WTC11 (cell line): ENCODE data around the gene CEBPB. TPM values are rescaled to one million over a fixed set of nuclear protein-coding genes. Genes with fewer than 3 reads are reported as not detected.

Source experiments
- ATAC-seq: fragments of 200-7000 bp; cut with Tn5 transposase; 2 replicates; pipeline ENCODE4 v1.10.0; 2021; ENCODE audit warnings: mild to moderate bottlenecking, moderate library complexity
- CTCF ChIA-PET: fragments of 300-600 bp; sonication (Branson Sonifier 250); formaldehyde crosslinking; loops from one replicate; lab custom pipeline; 2021; ENCODE audit warnings: antibody characterized with exemption; lab: Charles Lee
- POLR2A ChIA-PET: fragments of 350-600 bp; sonication (Branson Sonifier 250); formaldehyde crosslinking; loops from one replicate; lab custom pipeline; 2021; ENCODE audit warnings: antibody characterized with exemption; lab: Charles Lee
- DNase-seq: peaks from one replicate; pipeline ENCODE4 v3.0.0; 2021; ENCODE audit warnings: low spot score
- H3K27ac Mint-ChIP-seq: 2 replicates; pipeline ENCODE4 v1.8.0; 2021; ENCODE audit warnings: mixed read lengths
- H3K27me3 Mint-ChIP-seq: 2 replicates; pipeline ENCODE4 v1.8.0; 2021; ENCODE audit warnings: low read depth, mild to moderate bottlenecking, moderate library complexity, mixed read lengths
- H3K36me3 Mint-ChIP-seq: 2 replicates; pipeline ENCODE4 v1.8.0; 2021; ENCODE audit warnings: mixed read lengths
- H3K4me1 Mint-ChIP-seq: 2 replicates; pipeline ENCODE4 v1.8.0; 2022; ENCODE audit warnings: mixed read lengths
- H3K4me3 Mint-ChIP-seq: 2 replicates; pipeline ENCODE4 v1.8.0; 2021; ENCODE audit warnings: mild to moderate bottlenecking, moderate library complexity, mixed read lengths
- H3K9me3 Mint-ChIP-seq: 2 replicates; pipeline ENCODE4 v1.8.0; 2021; ENCODE audit warnings: mixed read lengths
- EMX1 ChIP-seq: fragments of 250-450 bp; sonication (Bioruptor Pico); IDR thresholded peaks from 2 replicates; pipeline ENCODE4 v1.8.0; 2021; ENCODE audit warnings: mild to moderate bottlenecking
- GABPB1 ChIP-seq: sonication (generic); formaldehyde crosslinking; IDR thresholded peaks from 2 replicates; pipeline ENCODE4 v1.8.1; 2023; ENCODE audit warnings: mild to moderate bottlenecking, missing genetic modification reagents
- NR3C1 ChIP-seq: sonication (generic); formaldehyde crosslinking; conservative IDR thresholded peaks from 2 replicates; pipeline ENCODE4 v1.8.1; 2023; ENCODE audit warnings: low read depth, mild to moderate bottlenecking, missing genetic modification reagents
- RORB ChIP-seq: fragments of 250-450 bp; sonication (Bioruptor Pico); IDR thresholded peaks from 2 replicates; pipeline ENCODE4 v1.9.0; 2021; ENCODE audit warnings: mild to moderate bottlenecking
- SOX15 ChIP-seq: fragments of 250-450 bp; sonication (Bioruptor Pico); IDR thresholded peaks from 2 replicates; pipeline ENCODE4 v1.9.0; 2021; ENCODE audit warnings: mild to moderate bottlenecking
- SP1 ChIP-seq: sonication (generic); formaldehyde crosslinking; conservative IDR thresholded peaks from 2 replicates; pipeline ENCODE4 v1.8.1; 2022; ENCODE audit warnings: missing genetic modification reagents
- TEAD4 ChIP-seq: sonication (generic); formaldehyde crosslinking; IDR thresholded peaks from 2 replicates; pipeline ENCODE4 v1.8.0; 2022; ENCODE audit warnings: mild to moderate bottlenecking, missing genetic modification reagents
- TP53 ChIP-seq: sonication (generic); formaldehyde crosslinking; IDR thresholded peaks from 2 replicates; pipeline ENCODE4 v1.8.1; 2023; ENCODE audit warnings: mild to moderate bottlenecking, missing genetic modification reagents
- ZBTB21 ChIP-seq: sonication (generic); formaldehyde crosslinking; IDR thresholded peaks from 2 replicates; pipeline ENCODE4 v1.8.1; 2023; ENCODE audit warnings: mild to moderate bottlenecking, missing genetic modification reagents, borderline replicate concordance
- ZNF232 ChIP-seq: sonication (generic); formaldehyde crosslinking; IDR thresholded peaks from 2 replicates; pipeline ENCODE4 v1.8.0; 2022; ENCODE audit warnings: mild to moderate bottlenecking, missing genetic modification reagents
- total RNA-seq: library from RNA; stranded (reverse); gene quantifications from 3 replicates; pipeline ENCODE4 v1.2.3, GENCODE V29; 2021
- TF ChIP-seq, protein P1 (sequence below): sonication (generic); formaldehyde crosslinking; conservative IDR thresholded peaks from 2 replicates; pipeline ENCODE4 v1.8.1; 2022; ENCODE audit warnings: mild to moderate bottlenecking, missing genetic modification reagents
- TF ChIP-seq, protein P2 (sequence below): fragments of 250-450 bp; sonication (Bioruptor Pico); IDR thresholded peaks from 2 replicates; pipeline ENCODE4 v1.9.0; 2021; ENCODE audit warnings: mild to moderate bottlenecking
- TF ChIP-seq, protein P3 (sequence below): sonication (generic); formaldehyde crosslinking; IDR thresholded peaks from 2 replicates; pipeline ENCODE4 v1.8.1; 2023; ENCODE audit warnings: mild to moderate bottlenecking, missing genetic modification reagents, moderate library complexity
- TF ChIP-seq, protein P4 (sequence below): sonication (generic); formaldehyde crosslinking; IDR thresholded peaks from 2 replicates; pipeline ENCODE4 v1.8.0; 2023; ENCODE audit warnings: missing genetic modification reagents, mild to moderate bottlenecking, borderline replicate concordance
- TF ChIP-seq, protein P5 (sequence below): fragments of 250-450 bp; sonication (Bioruptor Pico); IDR thresholded peaks from 2 replicates; pipeline ENCODE4 v2.1.2; 2022; ENCODE audit warnings: mild to moderate bottlenecking, moderate library complexity
- TF ChIP-seq, protein P6 (sequence below): sonication (generic); formaldehyde crosslinking; IDR thresholded peaks from 2 replicates; pipeline ENCODE4 v1.8.0; 2022; ENCODE audit warnings: mild to moderate bottlenecking, missing genetic modification reagents
- TF ChIP-seq, protein P7 (sequence below): sonication (generic); formaldehyde crosslinking; IDR thresholded peaks from 2 replicates; pipeline ENCODE4 v1.8.1; 2022; ENCODE audit warnings: mild to moderate bottlenecking, moderate library complexity, missing genetic modification reagents

The CEBPB gene
- total RNA-seq, 1 experiment from 2014 or later: 29.1 TPM

DNA sequence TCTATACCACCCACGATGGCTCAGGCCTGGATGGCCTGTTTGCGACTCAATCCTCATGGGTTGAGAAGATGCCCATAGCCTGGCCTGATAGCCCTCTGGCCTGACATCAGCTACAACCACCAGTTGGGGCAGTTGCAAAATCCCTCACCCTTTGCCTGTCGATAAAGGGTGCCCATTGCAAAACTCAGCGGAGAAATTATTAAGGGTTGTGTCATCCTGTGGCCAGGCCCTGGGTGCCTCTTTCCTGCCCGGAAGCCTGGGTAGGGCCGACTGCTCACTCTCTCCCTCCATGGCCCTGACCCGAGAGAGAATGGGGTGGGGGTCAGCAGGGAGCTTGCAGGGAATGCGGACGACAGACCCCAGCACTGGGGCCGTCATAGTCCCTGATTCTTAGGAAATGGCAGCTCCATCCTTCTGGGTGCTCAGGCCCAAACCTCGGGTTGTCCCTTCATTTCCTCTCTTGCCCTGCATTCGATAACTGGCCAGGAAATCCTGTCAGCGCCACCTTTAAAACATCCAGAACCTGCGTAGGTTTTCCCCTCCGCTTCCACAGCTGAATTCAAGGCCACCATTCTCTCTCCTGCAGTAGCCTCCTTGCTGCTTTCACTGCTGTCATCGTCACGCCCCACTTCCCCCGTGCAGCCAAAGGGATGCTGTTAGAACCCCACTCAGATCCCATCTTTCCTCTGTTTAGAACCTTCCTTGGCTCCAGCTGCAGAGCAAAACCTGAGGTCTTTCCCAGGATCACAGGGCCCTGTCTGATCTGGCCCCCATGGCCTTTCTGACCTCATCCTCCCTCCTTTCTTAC, 31.1 kb downstream of the CEBPB start:
- Mint-ChIP-seq H3K9me3 (peaks cover 5% of the 10 kb centered on the region; the same call in 1 of the 2 replicates), H3K4me3 (no peak overlapping the region), H3K27ac (no peak overlapping the region), H3K27me3 (peaks cover 2% of the 10 kb centered on the region; the same call in 1 of the 2 replicates), H3K36me3 (no peaks in the 10 kb centered on the region), H3K4me1 (peaks cover 2% of the 10 kb centered on the region; the same call in 1 of the 2 replicates)
- POLR2A ChIA-PET: no interaction called here
- ATAC-seq: no peak
- TF ChIP-seq GABPB1 (peak; percentile 14; the same call in 1 of the 2 replicates), EMX1 (CRISPR knock-in tag) (no peak), SOX15 (CRISPR knock-in tag) (no peak)
- CTCF ChIA-PET: interaction anchor here (1.5 kb wide), 1 partner anchor 63 kb away, joined by 3 read pairs; no protein-coding TSS in a partner anchor
- no peak for DNase-seq

DNA sequence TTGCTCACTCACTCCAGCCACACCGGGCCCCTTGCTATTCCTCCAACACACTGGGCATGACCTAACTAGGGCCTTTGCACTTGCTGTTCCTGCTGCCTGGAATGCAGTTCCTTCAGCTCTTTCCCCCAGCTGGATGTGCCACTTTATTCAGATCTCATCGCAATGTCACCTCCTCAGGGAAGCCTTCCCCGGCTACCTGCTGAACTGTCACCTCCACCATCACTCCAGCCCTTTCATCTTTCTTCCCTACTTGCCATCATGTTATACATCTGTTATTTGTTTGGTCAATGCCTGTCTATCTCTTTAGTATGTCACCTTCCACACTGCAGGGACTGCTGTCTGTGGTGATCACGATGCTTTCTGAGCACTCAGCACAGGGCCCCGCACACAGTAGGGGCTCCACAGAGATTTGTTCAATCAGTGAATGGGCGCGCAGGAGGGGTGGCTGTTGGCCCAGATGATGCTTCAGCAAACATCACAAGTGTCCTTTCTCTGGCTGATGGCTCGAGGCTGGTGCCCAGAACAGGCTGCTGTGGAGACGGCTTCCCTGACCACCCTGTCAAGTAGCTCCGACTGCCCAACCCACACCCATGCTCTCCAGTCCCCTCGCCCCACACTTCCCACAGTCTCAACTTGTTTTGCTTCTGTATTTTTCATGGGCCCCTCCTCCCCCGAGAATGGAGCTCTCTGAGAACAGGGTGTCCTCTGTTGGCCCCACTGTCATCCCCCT, 31.8 kb downstream of the CEBPB start:
- no peak for DNase-seq
- ChIA-PET POLR2A (no interaction called here), CTCF (interaction anchor here (1.5 kb wide), 1 partner anchor 63 kb away, joined by 3 read pairs; no protein-coding TSS in a partner anchor)
- H3K27me3 Mint-ChIP-seq: no peaks in the 10 kb centered on the region
- no peaks in the 10 kb centered on the region for H3K4me1 Mint-ChIP-seq
- ATAC-seq: no peak
- peaks cover 5% of the 10 kb centered on the region; the same call in 1 of the 2 replicates for H3K9me3 Mint-ChIP-seq
- H3K27ac Mint-ChIP-seq: no peak overlapping the region
- H3K4me3 Mint-ChIP-seq: no peak overlapping the region
- no peak for TF ChIP-seq RORB (CRISPR knock-in tag)
- no peak for TF ChIP-seq NR3C1 (CRISPR knock-in tag)
- no peak for TF ChIP-seq TP53
- TF ChIP-seq, protein P1, sequence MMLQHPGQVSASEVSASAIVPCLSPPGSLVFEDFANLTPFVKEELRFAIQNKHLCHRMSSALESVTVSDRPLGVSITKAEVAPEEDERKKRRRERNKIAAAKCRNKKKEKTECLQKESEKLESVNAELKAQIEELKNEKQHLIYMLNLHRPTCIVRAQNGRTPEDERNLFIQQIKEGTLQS: no peak
- TF ChIP-seq, protein P2, sequence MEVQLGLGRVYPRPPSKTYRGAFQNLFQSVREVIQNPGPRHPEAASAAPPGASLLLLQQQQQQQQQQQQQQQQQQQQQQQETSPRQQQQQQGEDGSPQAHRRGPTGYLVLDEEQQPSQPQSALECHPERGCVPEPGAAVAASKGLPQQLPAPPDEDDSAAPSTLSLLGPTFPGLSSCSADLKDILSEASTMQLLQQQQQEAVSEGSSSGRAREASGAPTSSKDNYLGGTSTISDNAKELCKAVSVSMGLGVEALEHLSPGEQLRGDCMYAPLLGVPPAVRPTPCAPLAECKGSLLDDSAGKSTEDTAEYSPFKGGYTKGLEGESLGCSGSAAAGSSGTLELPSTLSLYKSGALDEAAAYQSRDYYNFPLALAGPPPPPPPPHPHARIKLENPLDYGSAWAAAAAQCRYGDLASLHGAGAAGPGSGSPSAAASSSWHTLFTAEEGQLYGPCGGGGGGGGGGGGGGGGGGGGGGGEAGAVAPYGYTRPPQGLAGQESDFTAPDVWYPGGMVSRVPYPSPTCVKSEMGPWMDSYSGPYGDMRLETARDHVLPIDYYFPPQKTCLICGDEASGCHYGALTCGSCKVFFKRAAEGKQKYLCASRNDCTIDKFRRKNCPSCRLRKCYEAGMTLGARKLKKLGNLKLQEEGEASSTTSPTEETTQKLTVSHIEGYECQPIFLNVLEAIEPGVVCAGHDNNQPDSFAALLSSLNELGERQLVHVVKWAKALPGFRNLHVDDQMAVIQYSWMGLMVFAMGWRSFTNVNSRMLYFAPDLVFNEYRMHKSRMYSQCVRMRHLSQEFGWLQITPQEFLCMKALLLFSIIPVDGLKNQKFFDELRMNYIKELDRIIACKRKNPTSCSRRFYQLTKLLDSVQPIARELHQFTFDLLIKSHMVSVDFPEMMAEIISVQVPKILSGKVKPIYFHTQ: no peak
- no peak for TF ChIP-seq SP1 (CRISPR knock-in tag)
- TF ChIP-seq, protein P3, sequence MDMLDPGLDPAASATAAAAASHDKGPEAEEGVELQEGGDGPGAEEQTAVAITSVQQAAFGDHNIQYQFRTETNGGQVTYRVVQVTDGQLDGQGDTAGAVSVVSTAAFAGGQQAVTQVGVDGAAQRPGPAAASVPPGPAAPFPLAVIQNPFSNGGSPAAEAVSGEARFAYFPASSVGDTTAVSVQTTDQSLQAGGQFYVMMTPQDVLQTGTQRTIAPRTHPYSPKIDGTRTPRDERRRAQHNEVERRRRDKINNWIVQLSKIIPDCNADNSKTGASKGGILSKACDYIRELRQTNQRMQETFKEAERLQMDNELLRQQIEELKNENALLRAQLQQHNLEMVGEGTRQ (CRISPR knock-in tag): no peak
- TF ChIP-seq, all 79 proteins: peak for 0
- H3K36me3 Mint-ChIP-seq: no peaks in the 10 kb centered on the region

DNA sequence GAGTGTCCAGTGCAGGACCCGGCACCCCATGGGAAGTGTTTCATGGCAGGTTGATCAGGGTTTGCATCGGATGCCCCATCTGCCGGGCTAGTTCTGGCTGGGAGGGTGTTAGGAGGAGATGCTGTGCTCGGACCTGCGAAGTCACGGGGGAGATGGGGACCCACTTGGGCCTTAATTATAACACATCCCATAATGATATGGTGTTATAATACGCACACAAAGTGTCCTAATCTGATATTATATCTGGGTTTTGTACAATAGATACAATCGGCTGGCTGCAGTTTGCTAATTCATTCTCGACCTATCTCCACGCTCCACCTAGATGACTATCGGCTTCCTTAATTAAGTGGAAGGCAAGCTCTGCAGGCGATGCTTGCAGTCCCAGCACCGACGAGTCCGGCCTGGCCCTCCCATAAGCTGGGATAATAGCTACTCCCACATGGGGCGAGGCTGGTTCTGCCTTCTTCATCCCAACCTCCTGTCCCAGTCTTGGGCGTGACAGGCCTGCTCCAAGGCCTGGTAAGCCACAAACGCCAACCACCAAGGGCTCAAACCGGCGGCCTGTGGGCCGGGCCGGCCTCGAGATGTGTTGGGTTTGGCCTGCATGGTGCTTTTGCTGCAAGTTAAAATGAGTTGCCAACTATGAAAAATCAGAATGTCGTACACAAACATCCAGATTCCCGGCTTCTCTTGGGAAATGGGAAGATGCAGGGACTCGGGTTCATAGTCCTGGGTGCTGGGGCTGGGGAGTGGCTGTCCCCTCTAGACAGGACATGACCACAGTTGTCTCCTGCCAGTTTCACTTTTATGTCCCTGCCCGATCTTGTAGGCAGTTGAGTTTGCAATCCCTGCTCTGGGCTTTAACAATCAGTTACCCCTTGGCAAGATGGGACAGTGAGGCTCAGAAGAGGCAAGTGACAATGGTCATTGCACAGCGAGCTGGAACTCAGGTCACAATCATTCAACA, 32.7 kb downstream of the CEBPB start:
- no peaks in the 10 kb centered on the region for H3K27me3 Mint-ChIP-seq
- ChIA-PET POLR2A (no interaction called here), CTCF (interaction anchor here (0.7 to 1.8 kb wide), 3 partner anchors 14 to 253 kb away, joined by 4 to 7 read pairs (median 6); no protein-coding TSS in a partner anchor)
- no peaks in the 10 kb centered on the region for H3K36me3 Mint-ChIP-seq
- no peaks in the 10 kb centered on the region for H3K4me1 Mint-ChIP-seq
- no peak overlapping the region for H3K4me3 Mint-ChIP-seq
- DNase-seq (no peak), ATAC-seq (no peak)
- no peak overlapping the region for H3K27ac Mint-ChIP-seq
- peaks cover 5% of the 10 kb centered on the region; the same call in 1 of the 2 replicates for H3K9me3 Mint-ChIP-seq
- no peak for TF ChIP-seq ZNF232 (CRISPR knock-in tag)
- TF ChIP-seq, protein P4, sequence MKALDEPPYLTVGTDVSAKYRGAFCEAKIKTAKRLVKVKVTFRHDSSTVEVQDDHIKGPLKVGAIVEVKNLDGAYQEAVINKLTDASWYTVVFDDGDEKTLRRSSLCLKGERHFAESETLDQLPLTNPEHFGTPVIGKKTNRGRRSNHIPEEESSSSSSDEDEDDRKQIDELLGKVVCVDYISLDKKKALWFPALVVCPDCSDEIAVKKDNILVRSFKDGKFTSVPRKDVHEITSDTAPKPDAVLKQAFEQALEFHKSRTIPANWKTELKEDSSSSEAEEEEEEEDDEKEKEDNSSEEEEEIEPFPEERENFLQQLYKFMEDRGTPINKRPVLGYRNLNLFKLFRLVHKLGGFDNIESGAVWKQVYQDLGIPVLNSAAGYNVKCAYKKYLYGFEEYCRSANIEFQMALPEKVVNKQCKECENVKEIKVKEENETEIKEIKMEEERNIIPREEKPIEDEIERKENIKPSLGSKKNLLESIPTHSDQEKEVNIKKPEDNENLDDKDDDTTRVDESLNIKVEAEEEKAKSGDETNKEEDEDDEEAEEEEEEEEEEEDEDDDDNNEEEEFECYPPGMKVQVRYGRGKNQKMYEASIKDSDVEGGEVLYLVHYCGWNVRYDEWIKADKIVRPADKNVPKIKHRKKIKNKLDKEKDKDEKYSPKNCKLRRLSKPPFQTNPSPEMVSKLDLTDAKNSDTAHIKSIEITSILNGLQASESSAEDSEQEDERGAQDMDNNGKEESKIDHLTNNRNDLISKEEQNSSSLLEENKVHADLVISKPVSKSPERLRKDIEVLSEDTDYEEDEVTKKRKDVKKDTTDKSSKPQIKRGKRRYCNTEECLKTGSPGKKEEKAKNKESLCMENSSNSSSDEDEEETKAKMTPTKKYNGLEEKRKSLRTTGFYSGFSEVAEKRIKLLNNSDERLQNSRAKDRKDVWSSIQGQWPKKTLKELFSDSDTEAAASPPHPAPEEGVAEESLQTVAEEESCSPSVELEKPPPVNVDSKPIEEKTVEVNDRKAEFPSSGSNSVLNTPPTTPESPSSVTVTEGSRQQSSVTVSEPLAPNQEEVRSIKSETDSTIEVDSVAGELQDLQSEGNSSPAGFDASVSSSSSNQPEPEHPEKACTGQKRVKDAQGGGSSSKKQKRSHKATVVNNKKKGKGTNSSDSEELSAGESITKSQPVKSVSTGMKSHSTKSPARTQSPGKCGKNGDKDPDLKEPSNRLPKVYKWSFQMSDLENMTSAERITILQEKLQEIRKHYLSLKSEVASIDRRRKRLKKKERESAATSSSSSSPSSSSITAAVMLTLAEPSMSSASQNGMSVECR (CRISPR knock-in tag): no peak
- TF ChIP-seq, protein P5, sequence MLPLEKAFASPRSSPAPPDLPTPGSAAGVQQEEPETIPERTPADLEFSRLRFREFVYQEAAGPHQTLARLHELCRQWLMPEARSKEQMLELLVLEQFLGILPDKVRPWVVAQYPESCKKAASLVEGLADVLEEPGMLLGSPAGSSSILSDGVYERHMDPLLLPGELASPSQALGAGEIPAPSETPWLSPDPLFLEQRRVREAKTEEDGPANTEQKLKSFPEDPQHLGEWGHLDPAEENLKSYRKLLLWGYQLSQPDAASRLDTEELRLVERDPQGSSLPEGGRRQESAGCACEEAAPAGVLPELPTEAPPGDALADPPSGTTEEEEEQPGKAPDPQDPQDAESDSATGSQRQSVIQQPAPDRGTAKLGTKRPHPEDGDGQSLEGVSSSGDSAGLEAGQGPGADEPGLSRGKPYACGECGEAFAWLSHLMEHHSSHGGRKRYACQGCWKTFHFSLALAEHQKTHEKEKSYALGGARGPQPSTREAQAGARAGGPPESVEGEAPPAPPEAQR: no peak
- no peak for TF ChIP-seq TEAD4 (CRISPR knock-in tag)
- TF ChIP-seq, protein P6, sequence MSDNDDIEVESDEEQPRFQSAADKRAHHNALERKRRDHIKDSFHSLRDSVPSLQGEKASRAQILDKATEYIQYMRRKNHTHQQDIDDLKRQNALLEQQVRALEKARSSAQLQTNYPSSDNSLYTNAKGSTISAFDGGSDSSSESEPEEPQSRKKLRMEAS: no peak
- no peak for TF ChIP-seq ZBTB21
- TF ChIP-seq, protein P7, sequence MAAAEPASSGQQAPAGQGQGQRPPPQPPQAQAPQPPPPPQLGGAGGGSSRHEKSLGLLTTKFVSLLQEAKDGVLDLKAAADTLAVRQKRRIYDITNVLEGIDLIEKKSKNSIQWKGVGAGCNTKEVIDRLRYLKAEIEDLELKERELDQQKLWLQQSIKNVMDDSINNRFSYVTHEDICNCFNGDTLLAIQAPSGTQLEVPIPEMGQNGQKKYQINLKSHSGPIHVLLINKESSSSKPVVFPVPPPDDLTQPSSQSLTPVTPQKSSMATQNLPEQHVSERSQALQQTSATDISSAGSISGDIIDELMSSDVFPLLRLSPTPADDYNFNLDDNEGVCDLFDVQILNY (CRISPR knock-in tag): no peak
